Stimulated activated CD8-positive, alpha-beta memory T cell treated with anti-CD3 and anti-CD28 coated beads, Interleukin-4, amount 100 ng/mL, for 1 hour (primary cell): Measurements from ENCODE around the gene ATP11B.
A peak's percentile ranks its signal among the peaks of the same experiment; 100 is the strongest.

Source experiments
- DNase-seq, 2 donors: peaks; one replicate each; pipeline ENCODE4 v3.0.0-alpha.2; 2020; ENCODE audit warnings: low read depth in 2 of 2, low spot score in 1 of 2

The ATP11B gene

GRCh38 chr3:182792901-182793662 lies at the start of gene ATP11B:
Gene ATP11B, plus strand, starts transcription at chr3:182793504. Its CDS starts 256 bp downstream, at chr3:182793760.
- peak; percentile 66 to 73 for DNase-seq

- DNase-seq = no peak
Measured at GRCh38 chr3:182746959-182747358, 46.3 kb upstream of the ATP11B start.

- DNase-seq = no peak
Measured at GRCh38 chr3:182755308-182755707, 38.0 kb upstream of the ATP11B start.

DNA sequence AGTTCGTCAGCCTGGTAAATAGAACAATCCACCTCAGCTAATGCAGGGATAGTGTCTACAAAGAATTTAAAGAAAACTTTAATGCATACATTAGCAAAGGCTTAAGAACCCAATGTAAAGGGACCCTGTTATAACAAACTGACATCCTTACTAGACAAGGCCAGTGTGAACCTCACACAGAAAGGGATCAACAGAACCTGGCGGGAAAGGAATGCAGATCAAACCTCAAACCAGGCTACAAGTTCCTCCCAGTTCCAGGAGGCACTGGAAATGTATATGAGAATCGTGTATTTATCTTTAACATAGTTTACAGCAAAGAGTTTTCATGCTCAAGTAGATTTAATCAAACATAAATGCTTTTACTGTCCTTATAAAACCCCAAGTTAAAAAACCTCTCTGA lies 37.6 kb upstream of the ATP11B start:
- DNase-seq = no peak

GRCh38 chr3:182760576-182761164 lies 32.6 kb upstream of the ATP11B start:
- no peak for DNase-seq

DNA sequence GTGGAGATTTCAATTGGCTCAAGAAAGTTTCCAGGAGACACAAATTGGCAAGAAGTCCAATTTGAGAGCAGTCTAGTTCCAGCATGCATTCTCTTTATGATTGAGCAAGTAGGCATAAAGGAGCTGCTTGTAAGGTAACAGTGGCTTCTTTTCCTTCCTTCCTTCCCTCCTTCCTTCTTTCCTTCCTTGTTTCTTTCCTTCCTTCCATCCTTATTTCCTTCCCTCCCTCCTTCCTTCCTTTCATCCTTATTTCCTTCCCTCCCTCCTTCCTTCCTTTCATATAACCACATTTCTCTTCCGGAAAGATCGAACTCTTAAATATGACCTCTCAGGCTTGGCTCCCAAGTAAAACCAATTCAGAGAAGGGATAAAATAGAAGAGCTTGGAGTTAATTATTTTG lies 29.4 kb upstream of the ATP11B start:
- no peak for DNase-seq

- no peak for DNase-seq
Measured at GRCh38 chr3:182765287-182765686, 28.0 kb upstream of the ATP11B start.

GRCh38 chr3:182766099-182766498 lies 27.2 kb upstream of the ATP11B start:
- DNase-seq = no peak

DNA sequence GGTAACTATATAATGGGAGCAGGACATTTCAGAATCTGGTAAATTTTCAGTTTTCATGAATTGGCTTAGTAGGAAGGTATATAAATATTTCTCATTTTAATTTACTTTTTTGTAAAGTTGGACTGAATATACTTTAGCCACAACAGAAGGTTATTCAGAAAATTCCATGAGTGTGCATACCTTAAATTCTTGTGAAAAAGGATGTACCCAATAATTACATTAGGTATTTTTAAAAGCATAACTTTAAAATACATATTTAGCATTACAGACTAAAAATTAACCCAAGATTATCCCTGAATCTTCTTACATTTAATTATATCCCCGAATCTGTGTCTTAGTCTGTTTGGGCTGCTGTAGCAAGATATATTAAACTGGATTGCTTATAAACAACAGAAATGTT lies 24.9 kb upstream of the ATP11B start:
- DNase-seq = no peak

DNA sequence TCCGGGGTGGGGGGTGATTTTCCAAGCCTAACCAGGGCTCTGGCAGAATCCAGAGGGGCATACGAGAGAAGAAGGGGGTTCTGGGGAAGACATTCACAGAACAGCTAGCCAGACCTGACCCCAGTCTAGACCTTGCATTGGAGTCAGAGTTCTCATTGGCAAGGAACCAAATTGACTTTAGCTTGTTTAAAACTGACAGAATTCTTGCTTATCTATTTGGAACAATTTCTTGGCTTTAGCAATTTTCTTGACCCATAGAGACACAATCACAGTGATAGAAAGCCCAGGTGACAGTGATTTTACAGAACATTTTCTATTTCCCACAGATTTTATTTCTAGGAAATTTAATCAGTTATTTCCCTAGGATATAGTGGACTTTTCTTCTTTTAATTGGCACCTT lies 23.6 kb upstream of the ATP11B start:
- no peak for DNase-seq

- no peak for DNase-seq
Measured at GRCh38 chr3:182782149-182782548, 11.2 kb upstream of the ATP11B start.

DNA sequence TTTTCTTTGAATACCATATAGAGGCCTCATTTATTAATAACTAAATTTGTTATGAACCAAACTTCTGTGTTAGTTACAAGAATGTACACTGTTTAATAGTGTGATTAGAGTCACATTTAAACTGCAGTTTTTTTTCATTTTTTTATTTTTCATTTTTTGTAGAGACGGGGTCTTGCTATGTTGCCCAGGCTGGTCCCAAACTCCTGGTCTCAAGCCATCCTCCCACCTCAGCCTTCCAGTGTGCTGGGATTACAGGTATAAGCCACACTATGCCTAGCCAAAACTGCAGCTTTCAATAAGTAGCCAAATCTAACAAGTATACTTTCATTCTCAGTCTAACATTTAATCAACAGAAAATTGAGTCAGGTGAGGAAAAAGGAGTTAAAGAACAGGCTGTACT lies 10.2 kb upstream of the ATP11B start:
- DNase-seq = no peak

DNA sequence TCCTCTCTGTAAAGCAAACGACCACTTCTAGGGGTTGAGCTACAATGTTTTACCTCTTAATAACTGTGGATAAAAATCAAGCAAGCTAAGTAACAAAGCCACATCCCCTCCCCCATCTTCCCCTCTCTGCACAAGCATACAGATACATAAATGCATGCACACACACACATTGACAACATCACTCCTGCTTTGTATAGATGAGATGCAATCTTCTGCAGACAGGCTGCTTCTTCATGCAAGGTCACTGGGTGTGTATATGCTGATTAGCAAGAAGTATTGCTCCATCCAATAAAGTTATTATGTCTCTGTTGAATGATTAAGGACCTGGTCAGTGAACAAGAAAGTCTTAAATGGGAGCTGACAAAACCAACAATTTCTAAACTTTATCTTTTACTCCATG lies 8.8 kb upstream of the ATP11B start:
- no peak for DNase-seq

- DNase-seq = no peak
Measured at GRCh38 chr3:182785142-182785541, 8.2 kb upstream of the ATP11B start.

- DNase-seq = no peak
Measured at GRCh38 chr3:182785756-182786155, 7.5 kb upstream of the ATP11B start.

- no peak for DNase-seq
Measured at GRCh38 chr3:182786564-182787196, 6.6 kb upstream of the ATP11B start.

DNA sequence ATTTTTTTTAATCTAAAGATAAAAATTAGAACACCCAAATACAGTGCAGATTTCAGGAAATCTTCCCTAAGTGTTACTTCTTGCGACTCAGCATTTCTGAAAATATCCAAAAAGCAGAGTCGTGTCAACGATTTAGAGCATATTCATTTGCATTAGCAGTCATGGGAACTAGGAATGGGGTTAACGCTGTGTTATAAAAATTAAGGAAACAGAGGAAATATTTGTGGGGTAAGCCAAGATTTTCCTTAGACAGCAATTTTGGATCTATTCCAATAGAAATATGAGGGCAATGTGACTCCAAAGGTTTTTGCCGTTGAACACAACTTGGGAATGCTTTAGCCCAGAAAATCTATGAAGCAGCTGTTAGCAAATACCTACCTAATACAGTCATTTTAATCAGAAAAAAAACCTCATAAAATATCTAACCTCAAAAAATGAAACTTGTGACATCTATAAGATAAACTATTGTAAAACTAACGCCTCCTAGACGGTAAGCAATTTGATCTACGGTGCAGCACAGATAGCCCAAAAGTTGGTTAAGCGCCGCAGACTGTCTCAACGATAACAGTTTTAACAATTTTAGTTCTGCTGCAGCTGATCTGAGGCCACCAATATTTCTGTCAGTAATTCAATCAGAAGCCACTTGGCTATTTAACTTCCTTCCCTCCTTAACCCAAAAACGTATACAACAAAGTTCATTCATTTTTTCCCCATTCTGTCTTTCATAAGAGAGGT lies 5.8 kb upstream of the ATP11B start:
- no peak for DNase-seq

DNA sequence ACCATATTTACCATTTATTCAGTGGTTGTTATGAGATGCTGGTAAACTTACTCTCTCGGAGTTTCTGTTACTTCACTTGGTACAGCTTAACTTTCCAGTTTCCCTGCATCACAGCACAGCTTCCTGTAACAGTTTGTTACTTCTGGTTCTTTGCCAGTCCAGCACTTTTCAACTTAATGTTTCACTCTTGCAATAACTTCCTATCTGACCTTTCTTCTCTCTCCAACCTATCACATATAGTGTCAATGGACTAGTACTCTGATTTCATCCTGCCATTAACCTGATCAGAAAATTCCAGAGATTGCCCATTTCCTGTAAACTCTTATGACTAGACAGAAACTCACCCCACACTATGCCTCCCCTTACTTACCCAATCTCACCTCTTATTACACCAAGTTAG lies 3.9 kb upstream of the ATP11B start:
- no peak for DNase-seq

DNA sequence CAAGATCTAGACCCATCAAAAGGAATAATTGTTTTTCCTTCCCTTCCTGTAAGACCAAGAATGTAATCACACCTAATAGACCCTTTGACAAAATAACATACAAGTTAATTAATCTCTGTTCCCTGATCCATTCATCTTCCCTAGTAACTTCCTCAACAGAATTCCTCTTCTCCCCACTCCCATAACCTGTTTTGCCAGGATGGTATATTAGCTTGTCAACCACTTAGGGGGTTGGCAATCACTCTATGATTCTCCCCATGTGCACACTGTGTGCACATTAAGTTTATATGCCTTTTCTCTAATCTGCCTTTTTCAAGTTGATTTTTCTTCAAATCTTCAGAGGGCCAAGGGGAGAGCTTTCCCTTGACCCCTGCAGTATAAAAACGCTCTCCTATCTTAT lies 2.7 kb upstream of the ATP11B start:
- no peak for DNase-seq

DNA sequence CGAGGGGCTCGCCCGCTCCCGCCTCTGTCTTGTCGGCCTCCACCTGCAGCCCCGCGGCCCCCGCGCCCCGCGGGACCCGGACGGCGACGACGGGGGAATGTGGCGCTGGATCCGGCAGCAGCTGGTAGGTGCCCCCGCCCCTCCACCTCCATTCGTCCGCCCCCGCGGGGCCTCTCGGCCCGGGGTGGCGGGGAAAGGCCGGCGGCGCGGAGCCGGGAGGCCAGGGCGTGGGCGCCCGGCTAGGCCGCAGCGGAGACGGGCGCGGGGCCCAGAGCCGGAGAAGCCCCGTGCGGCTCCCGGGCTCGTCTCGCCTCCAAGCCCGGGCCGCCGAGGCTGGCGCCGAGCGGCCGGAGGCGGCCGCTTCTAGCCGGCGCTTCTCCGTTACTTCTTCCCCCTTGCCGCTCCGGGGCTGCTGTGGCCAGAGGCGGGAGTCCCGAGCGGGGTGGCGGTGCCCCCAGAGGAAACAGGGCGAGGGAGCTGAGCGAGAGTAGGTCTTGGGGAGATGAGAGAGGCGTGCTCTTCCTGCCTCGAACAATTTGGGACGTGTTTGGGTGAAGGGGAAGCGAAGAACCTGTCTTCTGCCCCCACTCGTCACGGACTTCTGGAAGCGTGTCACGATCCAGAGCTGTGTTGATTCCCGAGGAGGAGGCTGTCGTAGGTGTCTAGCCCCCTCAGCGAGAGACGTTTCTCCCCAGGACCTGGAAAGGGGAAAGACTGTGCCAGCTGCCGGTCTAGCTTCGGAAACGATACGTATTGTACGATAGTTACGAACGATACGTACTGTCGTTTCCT lies 555 bp downstream of the ATP11B start:
- peak; percentile 1 to 6 for DNase-seq
